LoVo (cell line): ENCODE results near the gene PDE4D.
A peak's percentile ranks its signal among the peaks of the same experiment; 100 is the strongest.

Experiments
- DNase-seq: peaks from one replicate; pipeline ENCODE4 v3.0.0-alpha.2; 2016; ENCODE audit warnings: low spot score

Gene PDE4D

GRCh38 chr5:59655693-59656309 is 237.7 kb downstream of the PDE4D start:
- no peak for DNase-seq

- no peak for DNase-seq
Observed at GRCh38 chr5:59654691-59655090, 238.8 kb downstream of the PDE4D start.

- DNase-seq: no peak
Observed at GRCh38 chr5:59652449-59652848, 241.1 kb downstream of the PDE4D start.

- DNase-seq: peak; percentile 75
Observed at GRCh38 chr5:59648949-59649921, 244.3 kb downstream of the PDE4D start.

GRCh38 chr5:59648038-59648831 is 245.3 kb downstream of the PDE4D start:
- DNase-seq: no peak

GRCh38 chr5:59645380-59645779 is 248.1 kb downstream of the PDE4D start:
- DNase-seq: no peak

GRCh38 chr5:59640411-59640810 is 253.1 kb downstream of the PDE4D start:
- no peak for DNase-seq

- no peak for DNase-seq
Observed at GRCh38 chr5:59637884-59638580, 255.5 kb downstream of the PDE4D start.

GRCh38 chr5:59629561-59629960 is 264.0 kb downstream of the PDE4D start:
- DNase-seq: no peak

- no peak for DNase-seq
Observed at GRCh38 chr5:59628062-59628828, 265.3 kb downstream of the PDE4D start.

GRCh38 chr5:59624898-59625297 is 268.6 kb downstream of the PDE4D start:
- no peak for DNase-seq

GRCh38 chr5:59622848-59623247 is 270.7 kb downstream of the PDE4D start:
- DNase-seq: no peak

GRCh38 chr5:59621477-59621876 is 272.0 kb downstream of the PDE4D start:
- no peak for DNase-seq

- no peak for DNase-seq
Observed at GRCh38 chr5:59620535-59621212, 272.9 kb downstream of the PDE4D start.

GRCh38 chr5:59618644-59619043 is 274.9 kb downstream of the PDE4D start:
- no peak for DNase-seq

GRCh38 chr5:59617186-59617771 is 276.2 kb downstream of the PDE4D start:
- no peak for DNase-seq

GRCh38 chr5:59616413-59616812 is 277.1 kb downstream of the PDE4D start:
- no peak for DNase-seq

GRCh38 chr5:59615272-59615671 is 278.3 kb downstream of the PDE4D start:
- DNase-seq: no peak

- DNase-seq: no peak
Observed at GRCh38 chr5:59609501-59610265, 283.8 kb downstream of the PDE4D start.
